Caco-2 (cell line): Measurements from ENCODE around the gene C19orf47. TPM values are rescaled to one million over a fixed set of nuclear protein-coding genes. Genes with fewer than 3 reads are reported as not detected.

ENCODE experiments used
- BruUV-seq: library from RNA; stranded (reverse); fragments of 400-500 nt; replicated peaks from 2 replicates; lab custom pipeline; 2021; lab: Mats Ljungman, UMichigan
- CTCF ChIA-PET: fragments of 300-600 bp; sonication (Branson Sonifier 250); formaldehyde crosslinking; loops from one replicate; lab custom pipeline; 2022; ENCODE audit warnings: antibody characterized with exemption; lab: Charles Lee
- POLR2A ChIA-PET: fragments of 300-600 bp; sonication (Branson Sonifier 250); formaldehyde crosslinking; loops from one replicate; lab custom pipeline; 2022; ENCODE audit warnings: antibody characterized with exemption; lab: Charles Lee
- DNase-seq, 2 experiments: peaks; one replicate each; pipeline versions ENCODE4 v3.0.0 to v3.0.0-alpha.2; 2020 to 2022
- H3K27me3 ChIP-seq: replicated peaks from 2 replicates; pipeline ENCODE4 v1.6.0; 2011; ENCODE audit warnings: low read length; ENCODE audit not compliant: control insufficient read depth, insufficient read depth
- H3K36me3 ChIP-seq: 2 replicates; pipeline ENCODE4 v1.5.1; 2011; ENCODE audit warnings: low read length; ENCODE audit not compliant: control insufficient read depth, insufficient read depth
- H3K4me1 ChIP-seq: fragments of 250-450 bp; sonication (Bioruptor Pico); 2 replicates; pipeline ENCODE4 v1.5.1; 2020; ENCODE audit warnings: mild to moderate bottlenecking
- H3K4me3 ChIP-seq: 2 replicates; pipeline ENCODE4 v1.5.1; 2011; ENCODE audit warnings: low read depth, mild to moderate bottlenecking, control low read depth, low read length
- H3K9me3 ChIP-seq: fragments of 250-450 bp; sonication (Bioruptor Pico); 2 replicates; pipeline ENCODE4 v1.5.1; 2020; ENCODE audit warnings: mild to moderate bottlenecking, moderate library complexity
- H3K27ac Mint-ChIP-seq: one replicate; pipeline ENCODE4 v1.8.0; 2022; ENCODE audit warnings: mixed read lengths; ENCODE audit not compliant: unreplicated experiment
- H3K27me3 Mint-ChIP-seq: one replicate; pipeline ENCODE4 v1.8.0; 2022; ENCODE audit warnings: mixed read lengths; ENCODE audit not compliant: insufficient read depth, unreplicated experiment
- H3K36me3 Mint-ChIP-seq: one replicate; pipeline ENCODE4 v1.8.0; 2022; ENCODE audit warnings: mild to moderate bottlenecking, mixed read lengths; ENCODE audit not compliant: insufficient read depth, unreplicated experiment
- H3K4me1 Mint-ChIP-seq: one replicate; pipeline ENCODE4 v1.8.0; 2022; ENCODE audit warnings: low read depth, mixed read lengths; ENCODE audit not compliant: unreplicated experiment
- H3K4me3 Mint-ChIP-seq: one replicate; pipeline ENCODE4 v1.8.0; 2022; ENCODE audit warnings: mild to moderate bottlenecking, moderate library complexity, mixed read lengths; ENCODE audit not compliant: unreplicated experiment
- H3K9me3 Mint-ChIP-seq: one replicate; pipeline ENCODE4 v1.8.0; 2022; ENCODE audit warnings: mixed read lengths; ENCODE audit not compliant: unreplicated experiment
- CTCF ChIP-seq, 2 experiments: fragments of 200-600 bp in 1 of 2; IDR thresholded peaks; 1 replicate in 1 of 2; 2 replicates in 1 of 2; pipeline versions ENCODE4 v1.5.1 to v1.8.0; 2011 to 2022; ENCODE audit warnings: antibody characterized with exemption in 1 of 2, control low read depth in 1 of 2, inconsistent platforms in 1 of 2, low read depth in 1 of 2, low read length in 1 of 2, mild to moderate bottlenecking in 1 of 2, moderate library complexity in 1 of 2; ENCODE audit not compliant: insufficient read depth in 1 of 2, severe bottlenecking in 1 of 2, unreplicated experiment in 1 of 2
- intact Hi-C: fragments of 100-400 bp; cut with micrococcal nuclease; formaldehyde crosslinking; loops from one replicate; pipeline ENCODE4 v1.10.0; 2022; ENCODE audit not compliant: unreplicated experiment
- total RNA-seq: library from RNA; stranded (reverse); gene quantifications from 2 replicates; pipeline ENCODE4 v1.2.3, GENCODE V29; 2022

The C19orf47 gene
- total RNA-seq, 1 experiment from 2014 or later = 28.3 TPM

GRCh38 chr19:40392894-40393517 lies 44.8 kb upstream of the C19orf47 start:
- no peaks in the 10 kb centered on the region for H3K9me3 ChIP-seq
- Mint-ChIP-seq H3K4me1 (peaks cover 8% of the 10 kb centered on the region), H3K9me3 (no peaks in the 10 kb centered on the region), H3K36me3 (no peaks in the 10 kb centered on the region), H3K27ac (peak overlapping the region; percentile 20), H3K27me3 (no peaks in the 10 kb centered on the region), H3K4me3 (no peak overlapping the region)
- no peak overlapping the region for H3K4me3 ChIP-seq
- ChIA-PET POLR2A (no interaction called here), CTCF (no interaction called here)
- no peaks in the 10 kb centered on the region for H3K27me3 ChIP-seq
- intact Hi-C loops = no loop called here
- DNase-seq = peak; percentile 65 to 69
- H3K4me1 ChIP-seq = peaks cover 10% of the 10 kb centered on the region
- peak; percentile 52 to 65 for TF ChIP-seq CTCF (IDR thresholded peaks at IDR 0.05; ENCODE audit: insufficient read depth in 1 of 2, low read depth in 1 of 2, low read length in 1 of 2, severe bottlenecking in 1 of 2, unreplicated experiment in 1 of 2)
- no TSS peak for BruUV-seq
- no peaks in the 10 kb centered on the region for H3K36me3 ChIP-seq

- no peaks in the 10 kb centered on the region for H3K9me3 Mint-ChIP-seq
- H3K36me3 ChIP-seq = no peaks in the 10 kb centered on the region
- POLR2A ChIA-PET = no interaction called here
- intact Hi-C loops = no loop called here
- no peaks in the 10 kb centered on the region for H3K27me3 Mint-ChIP-seq
- no peak overlapping the region for H3K4me3 Mint-ChIP-seq
- H3K27ac Mint-ChIP-seq = no peak overlapping the region
- BruUV-seq = no TSS peak
- H3K4me3 ChIP-seq = no peak overlapping the region
- CTCF ChIA-PET = no interaction called here
- H3K4me1 Mint-ChIP-seq = peaks cover 8% of the 10 kb centered on the region
- H3K27me3 ChIP-seq = no peaks in the 10 kb centered on the region
- H3K4me1 ChIP-seq = peaks cover 10% of the 10 kb centered on the region
- no peak for DNase-seq
- TF ChIP-seq CTCF (IDR thresholded peaks at IDR 0.05; ENCODE audit: insufficient read depth in 1 of 2, low read depth in 1 of 2, low read length in 1 of 2, severe bottlenecking in 1 of 2, unreplicated experiment in 1 of 2) = no peak
- no peaks in the 10 kb centered on the region for H3K9me3 ChIP-seq
- H3K36me3 Mint-ChIP-seq = no peaks in the 10 kb centered on the region
Observed at GRCh38 chr19:40392123-40392522, 43.9 kb upstream of the C19orf47 start.

GRCh38 chr19:40390084-40390742 lies 42.0 kb upstream of the C19orf47 start, which contains the start of gene HIPK4:
HIPK4 (minus strand) TSS chr19:40390181; CDS start chr19:40389902, 279 bp downstream.
- POLR2A ChIA-PET = no interaction called here
- intact Hi-C loops = no loop called here
- CTCF ChIA-PET = no interaction called here

More at GRCh38 chr19:40390084-40390742, 42.0 kb upstream of the C19orf47 start, which contains the start of gene HIPK4:
- peaks cover 10% of the 10 kb centered on the region for H3K4me1 ChIP-seq
- no TSS peak for BruUV-seq
- peaks cover 10% of the 10 kb centered on the region for H3K4me1 Mint-ChIP-seq
- no peak within 1 kb of the TSS for H3K27ac Mint-ChIP-seq
- H3K27me3 ChIP-seq = no peaks in the 10 kb centered on the region
- TF ChIP-seq CTCF (IDR thresholded peaks at IDR 0.05; ENCODE audit: insufficient read depth in 1 of 2, low read depth in 1 of 2, low read length in 1 of 2, severe bottlenecking in 1 of 2, unreplicated experiment in 1 of 2) = no peak
- no peaks in the 10 kb centered on the region for H3K9me3 Mint-ChIP-seq
- H3K36me3 Mint-ChIP-seq = no peaks in the 10 kb centered on the region
- DNase-seq = no peak
- H3K4me3 Mint-ChIP-seq = no peak within 1 kb of the TSS
- H3K4me3 ChIP-seq = no peak within 1 kb of the TSS
- H3K9me3 ChIP-seq = no peaks in the 10 kb centered on the region
- no peaks in the 10 kb centered on the region for H3K27me3 Mint-ChIP-seq
- H3K36me3 ChIP-seq = no peaks in the 10 kb centered on the region
